GM23338 (cell line): ENCODE measurements around the gene OR4D1. TPM values are rescaled to one million over a fixed set of nuclear protein-coding genes. Genes with fewer than 3 reads are reported as not detected.

ENCODE experiments used
- ATAC-seq: fragments of 200-7000 bp; cut with Tn5 transposase; 3 replicates; pipeline ENCODE4 v1.9.1; 2020
- DNase-seq: peaks from one replicate; pipeline ENCODE4 v3.0.0-alpha.2; 2015; ENCODE audit warnings: low spot score
- H2AFZ ChIP-seq: fragments of 200-600 bp; sonication (generic); 2 replicates; pipeline ENCODE4 v1.8.0; 2016; ENCODE audit warnings: antibody characterized with exemption, mild to moderate bottlenecking, moderate library complexity
- H3F3A ChIP-seq: fragments of 200-600 bp; sonication (generic); replicated peaks from 2 replicates; pipeline ENCODE4 v1.8.0; 2017; ENCODE audit warnings: antibody characterized with exemption, mixed run types, low read depth
- H3K27ac ChIP-seq: fragments of 200-600 bp; sonication (generic); 2 replicates; pipeline ENCODE4 v1.6.1; 2016; ENCODE audit warnings: low read depth
- H3K27me3 ChIP-seq: fragments of 200-600 bp; sonication (generic); 2 replicates; pipeline ENCODE4 v1.8.0; 2016; ENCODE audit warnings: mild to moderate bottlenecking, mixed run types, moderate library complexity; ENCODE audit not compliant: insufficient read depth
- H3K36me3 ChIP-seq: fragments of 200-600 bp; sonication (generic); 2 replicates; pipeline ENCODE4 v1.8.0; 2016; ENCODE audit warnings: mild to moderate bottlenecking; ENCODE audit not compliant: insufficient read depth
- H3K4me1 ChIP-seq: fragments of 200-600 bp; sonication (generic); 2 replicates; pipeline ENCODE4 v1.8.0; 2016; ENCODE audit warnings: mild to moderate bottlenecking, moderate library complexity; ENCODE audit not compliant: insufficient read depth
- H3K4me2 ChIP-seq: fragments of 200-600 bp; sonication (generic); 2 replicates; pipeline ENCODE4 v1.7.1; 2017; ENCODE audit warnings: mixed run types
- H3K4me3 ChIP-seq: fragments of 200-600 bp; sonication (generic); 2 replicates; pipeline ENCODE4 v1.6.1; 2016; ENCODE audit warnings: mixed run types
- H3K79me2 ChIP-seq: fragments of 200-600 bp; sonication (generic); replicated peaks from 2 replicates; pipeline ENCODE4 v1.8.0; 2017; ENCODE audit warnings: mild to moderate bottlenecking; ENCODE audit not compliant: insufficient read depth
- H3K9me2 ChIP-seq: fragments of 200-600 bp; sonication (generic); 2 replicates; pipeline ENCODE4 v1.8.0; 2017; ENCODE audit not compliant: insufficient read depth
- H4K20me1 ChIP-seq: fragments of 200-600 bp; sonication (generic); replicated peaks from 2 replicates; pipeline ENCODE4 v1.8.0; 2017; ENCODE audit warnings: mild to moderate bottlenecking; ENCODE audit not compliant: insufficient read depth
- H3K27ac Mint-ChIP-seq: 2 replicates; pipeline ENCODE4 v1.8.0; 2020; ENCODE audit warnings: inconsistent platforms, mild to moderate bottlenecking, moderate library complexity, mixed read lengths
- H3K27me3 Mint-ChIP-seq: 3 replicates; pipeline ENCODE4 v1.8.0; 2022; ENCODE audit warnings: low read depth, mild to moderate bottlenecking, moderate library complexity, mixed read lengths, inconsistent platforms; ENCODE audit not compliant: insufficient read depth, poor library complexity
- H3K36me3 Mint-ChIP-seq: 3 replicates; pipeline ENCODE4 v1.8.0; 2021; ENCODE audit warnings: low read depth, mild to moderate bottlenecking, inconsistent platforms, moderate library complexity, mixed read lengths
- H3K4me1 Mint-ChIP-seq: 3 replicates; pipeline ENCODE4 v1.8.0; 2020; ENCODE audit warnings: mild to moderate bottlenecking, inconsistent platforms, mixed read lengths
- H3K4me3 Mint-ChIP-seq: 3 replicates; pipeline ENCODE4 v1.8.0; 2021; ENCODE audit warnings: moderate library complexity, mild to moderate bottlenecking, inconsistent platforms, mixed read lengths
- H3K9me3 Mint-ChIP-seq: 3 replicates; pipeline ENCODE4 v1.8.0; 2020; ENCODE audit warnings: moderate library complexity, mild to moderate bottlenecking, inconsistent platforms, mixed read lengths
- CREB1 ChIP-seq: fragments of 250-450 bp; sonication (Bioruptor Pico); IDR thresholded peaks from 2 replicates; pipeline ENCODE4 v1.5.0; 2020; ENCODE audit warnings: low read depth, mild to moderate bottlenecking, moderate library complexity
- CTCF ChIP-seq, 2 experiments: fragments of 200-600 bp in 1 of 2; sonication (generic) in 1 of 2; conservative IDR thresholded peaks; 2 replicates each; pipeline versions ENCODE4 v1.5.1 to v1.6.1; 2016 to 2017; ENCODE audit warnings: antibody characterized with exemption in 2 of 2, low read depth in 2 of 2, mild to moderate bottlenecking in 2 of 2, moderate library complexity in 1 of 2
- ETS1 ChIP-seq: IDR thresholded peaks from 2 replicates; pipeline ENCODE4 v1.6.1; 2016; ENCODE audit warnings: antibody characterized with exemption
- EZH2 ChIP-seq: fragments of 200-600 bp; sonication (generic); IDR thresholded peaks from one replicate; pipeline ENCODE4 v1.8.0; 2017; ENCODE audit warnings: antibody characterized with exemption, mild to moderate bottlenecking, low read depth; ENCODE audit not compliant: unreplicated experiment
- EZH2phosphoT487 ChIP-seq: fragments of 200-600 bp; sonication (generic); IDR thresholded peaks from one replicate; pipeline ENCODE4 v1.8.1; 2018; ENCODE audit warnings: antibody characterized with exemption; ENCODE audit not compliant: unreplicated experiment
- JUNB ChIP-seq: IDR thresholded peaks from one replicate; pipeline ENCODE4 v1.6.1; 2016; ENCODE audit warnings: antibody characterized with exemption; ENCODE audit not compliant: unreplicated experiment
- NANOG ChIP-seq: IDR thresholded peaks from 2 replicates; pipeline ENCODE4 v1.6.1; 2016; ENCODE audit warnings: antibody characterized with exemption, borderline replicate concordance
- POLR2AphosphoS5 ChIP-seq: IDR thresholded peaks from 2 replicates; pipeline ENCODE4 v1.6.1; 2016; ENCODE audit warnings: antibody characterized with exemption, low read depth
- REST ChIP-seq: IDR thresholded peaks from one replicate; pipeline ENCODE4 v1.6.1; 2018; ENCODE audit warnings: antibody characterized with exemption; ENCODE audit not compliant: unreplicated experiment
- STAT1 ChIP-seq: IDR thresholded peaks from one replicate; pipeline ENCODE4 v1.6.1; 2016; ENCODE audit warnings: antibody characterized with exemption; ENCODE audit not compliant: unreplicated experiment
- ZNF114 ChIP-seq: fragments of 250-450 bp; sonication (Bioruptor Pico); IDR thresholded peaks from 2 replicates; pipeline ENCODE4 v1.5.0; 2020; ENCODE audit warnings: mild to moderate bottlenecking, moderate library complexity
- ZNF331 ChIP-seq: fragments of 250-450 bp; sonication (Bioruptor Pico); IDR thresholded peaks from 2 replicates; pipeline ENCODE4 v1.5.0; 2020; ENCODE audit warnings: low read depth, mild to moderate bottlenecking, moderate library complexity
- polyA plus RNA-seq: library from polyadenylated mRNA; unstranded; fragments of >200 nt; fragmentation: Nextera tagmentation; extraction: Ambion mirVana; gene quantifications from 2 replicates; pipeline ENCODE4 v1.2.1, GENCODE V29; 2016
- total RNA-seq: library from RNA; depleted of rRNA; stranded (reverse); fragments of >200 nt; shearing (Covaris generic); gene quantifications from 2 replicates; pipeline ENCODE4 v1.2.3, GENCODE V29; 2014

The OR4D1 gene
- total and polyA plus RNA-seq, 2 experiments from 2014 or later, result 0.10 to 0.50 TPM

- TF ChIP-seq REST (no peak), ETS1 (no peak), ZNF114 (CRISPR knock-in tag) (no peak), EZH2 (no peak), CTCF (conservative IDR thresholded peaks at IDR 0.05; ENCODE audit: low read depth in 2 of 2) (no peak), EZH2phosphoT487 (no peak), NANOG (no peak), ZNF331 (no peak), STAT1 (no peak), JUNB (no peak)
Observed at GRCh38 chr17:58158181-58158580, 10.0 kb downstream of the OR4D1 start (continued).

GRCh38 chr17:58161566-58161965, 13.4 kb downstream of the OR4D1 start:
- Histone ChIP-seq H3K79me2 (no peaks in the 10 kb centered on the region), H4K20me1 (no peaks in the 10 kb centered on the region), H2AFZ (no peak overlapping the region), H3K4me1 (no peaks in the 10 kb centered on the region), H3F3A (peaks cover 5% of the 10 kb centered on the region; the same call in 1 of the 2 replicates), H3K9me2 (no peaks in the 10 kb centered on the region), H3K27ac (no peak overlapping the region), H3K4me3 (no peak overlapping the region), H3K36me3 (no peaks in the 10 kb centered on the region), H3K4me2 (no peak overlapping the region), H3K27me3 (peaks cover 25% of the 10 kb centered on the region)
- Mint-ChIP-seq H3K9me3 (no peaks in the 10 kb centered on the region), H3K4me3 (no peak overlapping the region), H3K27ac (no peak overlapping the region), H3K4me1 (peaks cover 3% of the 10 kb centered on the region; the same call in 2 of the 3 replicates), H3K27me3 (peaks cover 5% of the 10 kb centered on the region), H3K36me3 (no peaks in the 10 kb centered on the region)
- no peak for DNase-seq
- no peak for ATAC-seq
- TF ChIP-seq ZNF331 (no peak), ETS1 (no peak), ZNF114 (CRISPR knock-in tag) (no peak), CREB1 (no peak), EZH2phosphoT487 (no peak), NANOG (no peak), POLR2AphosphoS5 (no peak), STAT1 (no peak)
